ENCODE results near the gene ZNF423.

ZNF423 gene

DNA sequence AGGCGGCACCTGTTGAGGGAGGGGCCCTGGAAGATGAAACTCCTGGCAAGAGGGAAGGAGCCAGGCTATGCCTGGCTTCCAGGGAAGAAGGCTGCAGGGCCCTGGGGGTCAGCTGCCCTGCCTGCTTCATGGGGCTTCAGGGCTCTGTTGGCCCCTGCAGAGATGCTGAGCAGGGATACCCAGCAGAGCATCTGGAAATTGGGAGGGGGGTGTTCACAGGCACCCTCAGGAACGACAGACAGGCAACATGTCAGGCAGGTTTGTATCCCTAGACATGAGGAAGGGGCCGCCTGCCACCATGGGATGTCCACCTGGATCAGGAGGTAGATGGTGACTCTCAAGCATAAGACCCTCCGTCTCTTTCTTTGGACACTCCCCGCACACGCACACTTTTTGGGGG is 13.8 kb upstream of the ZNF423 start:
- no peak for DNase-seq (ENCODE audit: low spot score)

DNA sequence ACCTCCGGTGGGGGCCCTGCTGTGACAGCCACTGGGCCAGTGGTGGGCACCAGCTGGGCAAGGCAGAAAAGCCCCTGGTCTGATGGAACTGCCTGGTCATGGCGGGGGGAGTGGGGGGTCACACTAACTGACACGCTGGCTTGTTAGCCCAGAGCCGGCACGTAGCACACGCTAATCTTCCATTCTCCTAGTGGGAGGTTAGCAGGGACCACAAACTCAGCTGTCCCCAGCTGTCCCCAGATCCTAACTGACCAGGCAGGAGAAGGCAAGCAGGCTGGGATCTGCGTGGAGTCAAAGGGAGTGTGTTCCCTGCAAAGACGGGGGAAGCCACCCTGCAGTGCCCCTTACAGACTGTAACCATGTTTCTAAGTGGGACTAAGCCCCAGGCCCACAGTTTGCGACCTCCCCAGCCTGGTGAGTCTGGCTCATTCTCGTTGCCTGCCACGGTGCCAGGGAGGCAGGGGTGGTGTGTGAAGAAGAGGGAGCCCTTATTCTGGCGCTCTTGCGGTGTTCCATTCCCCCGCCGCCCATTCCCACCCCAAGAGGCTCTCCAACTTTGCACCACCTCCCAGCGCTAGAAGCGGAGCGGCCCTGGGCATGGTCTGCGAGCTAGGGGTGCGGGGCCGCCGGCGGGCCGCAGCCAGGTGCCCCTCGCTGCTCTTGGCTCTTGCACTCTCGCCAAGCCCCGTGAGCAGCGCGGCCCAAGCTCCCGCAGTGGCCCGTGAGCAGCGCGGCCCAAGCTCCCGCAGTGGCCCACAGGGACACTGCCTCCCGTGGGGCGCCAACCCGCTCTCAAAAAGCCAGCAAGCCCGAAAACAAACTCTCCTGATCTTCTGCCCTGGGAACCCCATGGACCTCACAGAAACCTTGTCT is 12.1 kb upstream of the ZNF423 start:
- DNase-seq (ENCODE audit: low spot score): no peak

DNA sequence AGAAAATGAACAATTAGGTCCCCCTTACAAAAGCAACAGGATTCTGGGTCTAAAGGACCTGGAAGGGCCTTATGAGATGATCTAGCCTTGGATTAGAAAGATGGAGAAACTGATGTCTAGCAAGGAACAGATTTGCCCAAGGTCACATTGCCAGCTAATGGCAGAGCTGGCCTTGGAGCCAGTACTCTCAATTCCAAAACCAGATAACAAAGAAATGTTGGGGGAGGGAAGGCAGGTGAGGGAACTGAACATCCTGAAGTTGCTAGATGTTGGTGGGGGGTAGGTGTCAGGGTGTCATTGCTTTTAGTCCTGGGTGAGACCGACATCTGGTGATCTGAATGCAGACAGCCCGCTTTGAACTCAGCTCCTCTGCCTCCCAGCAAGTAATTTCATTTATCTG is 11.3 kb upstream of the ZNF423 start:
- DNase-seq (ENCODE audit: low spot score): no peak

DNA sequence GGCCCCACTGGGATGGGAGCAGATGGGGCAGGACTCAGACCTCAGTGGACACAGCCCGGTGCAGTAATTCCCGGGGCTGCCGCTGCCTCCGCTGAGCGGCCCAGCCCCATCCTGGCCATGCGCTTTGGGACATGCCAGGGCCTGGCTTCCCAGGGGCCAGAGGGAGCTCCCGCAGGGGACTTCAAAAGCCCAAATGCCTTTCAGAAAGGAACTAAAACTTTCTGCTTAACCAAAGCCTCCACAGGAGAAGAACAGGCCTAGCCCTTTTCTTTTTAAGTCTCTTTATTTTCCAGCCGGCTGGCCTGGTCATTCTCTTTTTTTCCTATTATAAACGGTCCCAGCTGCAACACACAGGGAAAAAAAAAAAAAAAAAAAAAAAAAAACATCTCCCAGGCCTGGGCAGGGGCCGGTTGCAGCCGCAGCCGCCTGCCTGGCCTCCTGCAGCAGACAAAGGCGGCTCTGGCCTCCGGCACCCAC is 10.7 kb upstream of the ZNF423 start:
- no peak for DNase-seq (ENCODE audit: low spot score)

DNA sequence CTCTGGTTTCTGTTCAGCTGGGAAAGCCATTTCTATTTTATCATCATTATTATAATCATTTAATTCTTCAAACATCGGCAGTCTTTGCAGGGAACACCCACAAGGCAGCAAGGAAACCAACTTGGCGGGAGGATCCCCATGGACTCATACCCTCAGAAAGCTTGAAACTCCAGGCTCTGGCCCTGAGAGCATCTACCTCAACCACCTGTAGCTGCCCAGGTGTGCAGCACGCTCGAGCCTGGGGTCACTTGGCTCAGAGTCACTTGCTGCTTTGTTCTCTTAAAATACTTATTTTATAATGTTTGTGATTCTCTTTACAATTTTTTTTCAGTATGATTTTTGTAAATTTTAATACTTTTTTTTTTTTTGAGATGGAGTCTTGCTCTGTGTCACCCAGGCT is 6.8 kb upstream of the ZNF423 start:
- no peak for DNase-seq (ENCODE audit: low spot score)

DNA sequence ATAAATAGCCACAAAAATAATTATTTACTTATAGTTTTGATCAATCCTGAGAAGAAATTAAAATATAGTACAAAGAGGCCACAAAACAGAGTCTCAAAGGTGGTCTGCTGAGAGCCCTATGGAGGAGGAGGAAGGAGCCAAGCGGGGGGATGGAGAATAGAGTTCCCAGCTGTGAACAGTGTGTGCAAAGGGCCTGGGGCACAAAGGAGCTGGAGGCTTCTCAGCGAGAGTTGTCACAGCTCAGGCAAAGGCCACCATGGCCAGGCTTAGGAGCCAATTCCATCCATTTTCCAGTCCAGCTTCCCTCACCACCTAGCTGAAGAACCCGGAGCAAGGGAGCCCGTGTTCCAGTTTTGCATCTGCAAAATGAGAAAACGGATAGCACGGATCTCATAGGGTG is 5.4 kb upstream of the ZNF423 start:
- DNase-seq (ENCODE audit: low spot score): no peak

DNA sequence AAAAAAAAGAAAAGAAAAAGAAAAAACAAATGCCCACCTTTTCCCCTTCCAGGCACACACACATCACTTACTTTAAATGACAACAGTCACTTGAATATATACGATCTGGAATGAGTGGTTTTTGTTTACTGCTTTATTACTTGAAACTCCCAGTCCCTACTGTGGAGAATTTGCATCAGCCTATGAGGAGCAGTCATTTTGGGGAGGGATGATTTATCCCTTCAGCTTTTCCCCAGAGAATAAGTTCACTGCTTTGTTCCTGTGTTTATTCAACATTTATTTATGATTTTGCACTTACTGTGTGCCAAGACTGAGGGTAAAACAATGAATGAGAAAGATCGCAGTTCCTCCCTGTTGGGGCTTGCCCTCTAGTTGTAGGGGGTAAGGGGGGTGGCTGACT is 4.7 kb upstream of the ZNF423 start:
- DNase-seq (ENCODE audit: low spot score): no peak

DNA sequence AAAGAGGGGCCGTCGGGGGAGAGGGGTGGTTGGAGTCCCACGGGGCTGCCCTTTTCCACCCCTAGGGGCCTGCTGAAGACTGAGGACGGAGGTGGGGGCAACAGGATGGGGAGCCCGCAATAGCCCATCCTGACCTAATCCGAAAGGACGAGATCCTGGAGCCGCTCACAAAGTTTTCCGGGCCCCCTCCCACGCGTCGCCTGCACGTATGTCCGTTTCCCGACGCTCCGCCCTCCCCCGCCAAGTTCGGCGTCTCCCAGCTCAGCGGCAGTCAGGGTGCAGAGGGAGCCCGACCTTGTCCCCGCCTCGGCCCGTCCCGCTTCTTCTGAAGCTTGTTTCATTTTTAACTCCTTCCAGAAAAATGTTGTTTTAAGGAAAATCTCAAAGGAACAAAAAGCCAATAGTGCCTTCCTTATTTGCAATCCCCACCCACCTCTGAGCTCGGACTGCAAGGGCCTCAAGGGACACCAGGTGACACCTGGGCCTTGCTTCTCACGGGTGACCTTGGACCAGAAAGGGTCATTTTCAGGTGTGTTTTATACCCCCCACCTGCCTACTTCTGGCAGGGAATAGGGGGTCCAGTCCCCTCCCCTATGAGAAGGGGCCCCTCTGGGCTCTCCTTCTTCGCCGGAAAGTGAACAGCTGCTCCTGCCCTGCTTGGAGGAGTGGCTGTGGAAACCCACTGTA is 3.4 kb upstream of the ZNF423 start:
- DNase-seq (ENCODE audit: low spot score): no peak

DNA sequence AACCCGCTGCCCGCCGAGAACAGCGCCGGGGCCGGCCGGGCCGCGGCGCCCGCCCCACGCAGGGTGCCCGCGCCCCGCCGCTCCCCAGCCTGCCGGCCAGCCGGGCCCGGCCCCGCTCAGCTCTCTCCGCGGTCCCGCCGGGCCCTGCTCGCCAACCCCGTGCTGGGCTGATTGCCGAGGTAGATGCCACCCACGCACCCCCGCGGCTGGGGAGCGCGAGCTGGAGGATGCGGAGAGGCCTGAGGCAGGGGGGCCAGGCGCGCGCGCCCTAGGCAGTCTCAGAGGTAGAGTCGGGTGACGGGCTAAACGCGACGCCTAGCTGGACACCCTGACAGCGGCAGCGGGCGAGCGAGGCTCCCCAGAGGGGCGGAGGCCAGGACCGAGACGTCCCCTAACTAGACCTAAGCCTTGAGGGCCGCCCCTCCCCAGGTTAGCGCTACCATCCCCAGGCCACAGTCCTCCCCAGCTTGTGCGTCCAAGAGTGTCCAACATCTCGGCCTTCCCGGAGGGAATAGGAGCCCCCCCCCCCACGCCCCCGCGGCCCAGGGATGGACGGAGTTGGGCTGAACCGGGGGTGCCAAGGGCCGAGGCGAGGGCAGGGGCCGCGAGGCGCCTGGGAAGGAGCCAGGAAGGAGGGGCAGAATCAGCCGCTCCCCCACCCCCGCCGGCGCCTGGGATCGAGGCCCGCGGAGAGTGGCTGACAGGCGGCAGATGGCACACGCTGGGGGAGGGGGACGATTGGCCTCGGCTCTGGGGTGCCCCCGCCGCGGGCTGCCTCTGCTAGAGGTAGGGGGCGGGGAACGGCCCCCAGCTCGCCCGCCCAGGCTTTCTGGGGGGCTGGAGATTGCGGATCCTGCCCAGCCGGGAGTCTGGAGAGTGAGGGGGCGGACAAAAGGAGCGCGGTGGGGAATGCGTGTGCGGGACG is 2.5 kb upstream of the ZNF423 start:
- DNase-seq (ENCODE audit: low spot score): no peak

DNA sequence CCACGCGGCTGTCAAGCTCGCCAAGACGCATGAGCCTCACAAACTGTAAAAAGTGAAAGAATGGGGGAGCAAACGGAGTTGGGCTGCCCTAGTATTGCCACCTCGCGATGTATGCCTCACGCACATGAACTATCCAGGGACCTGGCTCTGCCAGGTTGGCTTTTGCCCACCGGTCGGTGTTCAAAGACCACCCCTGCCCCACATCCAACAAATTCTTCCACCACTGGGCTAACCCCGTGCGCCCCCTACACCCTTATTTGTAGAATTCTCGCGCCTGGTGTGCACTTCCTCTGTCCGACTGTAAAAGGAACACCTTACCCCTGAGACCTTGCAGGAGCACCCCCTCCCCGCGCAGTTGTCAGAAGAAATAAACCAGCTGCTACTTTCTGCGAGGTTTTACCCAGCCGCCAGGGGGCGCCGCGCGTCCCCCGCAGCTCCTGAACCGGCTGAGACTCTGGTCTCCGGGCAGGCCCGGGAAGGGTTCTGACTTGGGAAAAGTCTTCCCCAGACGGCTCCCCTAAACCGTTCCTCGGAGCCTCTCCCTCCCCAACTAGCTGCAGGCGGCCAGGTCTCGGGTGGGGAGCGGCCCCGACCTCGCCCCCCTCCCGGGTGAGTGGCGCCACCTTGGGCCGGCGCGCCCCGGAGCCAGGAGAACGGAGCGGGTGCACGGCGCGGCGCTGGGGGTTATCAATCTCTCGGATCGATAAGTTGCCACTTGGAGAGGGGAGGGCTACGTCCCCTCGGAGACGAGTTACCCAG is 1.7 kb upstream of the ZNF423 start:
- DNase-seq (ENCODE audit: low spot score): peak; percentile 55

DNA sequence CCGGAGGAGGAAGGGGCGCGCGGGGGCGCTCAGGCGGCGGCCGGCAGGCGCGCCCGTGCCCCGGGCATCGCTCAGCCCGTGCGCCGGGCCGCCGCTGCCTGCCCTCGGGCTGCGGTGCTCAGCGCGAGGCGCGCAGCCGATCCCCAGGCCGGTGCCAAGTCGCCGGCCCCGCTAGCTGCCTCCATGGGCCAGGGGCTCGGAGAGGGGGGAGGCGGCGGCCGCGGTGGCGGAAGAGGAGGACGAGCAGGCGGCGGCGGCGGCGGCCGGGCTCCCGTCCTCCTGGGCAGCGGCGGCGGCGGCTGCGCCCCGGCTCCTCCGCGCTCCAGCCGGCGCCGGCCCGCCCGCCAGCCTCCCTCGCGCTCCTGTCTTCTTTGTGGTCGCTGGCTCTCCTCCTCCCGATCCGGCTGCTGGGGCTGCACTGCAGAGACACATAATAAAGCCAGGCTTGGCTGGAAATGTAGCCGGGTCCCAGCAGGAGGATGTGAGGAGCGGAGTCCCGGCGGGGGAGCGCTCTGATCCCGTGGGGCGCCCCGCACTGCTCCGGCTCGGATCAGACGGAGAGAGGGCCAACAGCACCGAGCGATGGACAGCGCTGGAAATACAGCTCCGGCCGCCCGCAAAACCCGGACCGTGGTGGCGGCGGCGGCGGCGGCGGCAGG is 889 bp upstream of the ZNF423 start:
- DNase-seq (ENCODE audit: low spot score): no peak

DNA sequence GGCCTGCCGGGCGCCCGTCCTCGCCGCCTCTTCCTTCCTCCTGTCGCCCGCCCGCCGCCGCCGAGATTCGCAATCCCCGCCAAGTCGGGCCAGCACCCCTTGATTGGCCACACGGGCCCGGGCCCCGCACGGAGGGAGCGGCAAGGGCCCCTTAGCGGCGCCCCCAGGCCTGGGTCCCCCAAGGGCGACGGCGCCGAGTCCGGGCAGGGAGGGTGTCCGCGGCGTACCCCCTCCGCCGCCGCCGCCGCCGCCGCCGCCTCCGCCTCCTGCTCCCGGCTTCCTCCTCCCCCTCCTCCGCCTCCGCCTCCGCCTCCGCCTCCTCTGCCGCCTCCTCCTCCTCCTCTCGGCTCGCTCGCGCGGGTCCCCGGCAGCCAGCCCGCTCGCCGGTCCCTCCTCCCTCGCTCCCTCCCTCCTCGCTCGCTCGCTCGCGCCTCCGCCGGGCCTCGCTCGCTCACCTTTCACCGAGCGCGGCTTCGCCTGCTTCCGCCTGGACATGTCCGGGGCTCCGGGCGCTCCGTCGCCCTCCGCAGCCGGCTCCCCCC is 561 bp downstream of the ZNF423 start:
- DNase-seq (ENCODE audit: low spot score): peak; percentile 63

DNA sequence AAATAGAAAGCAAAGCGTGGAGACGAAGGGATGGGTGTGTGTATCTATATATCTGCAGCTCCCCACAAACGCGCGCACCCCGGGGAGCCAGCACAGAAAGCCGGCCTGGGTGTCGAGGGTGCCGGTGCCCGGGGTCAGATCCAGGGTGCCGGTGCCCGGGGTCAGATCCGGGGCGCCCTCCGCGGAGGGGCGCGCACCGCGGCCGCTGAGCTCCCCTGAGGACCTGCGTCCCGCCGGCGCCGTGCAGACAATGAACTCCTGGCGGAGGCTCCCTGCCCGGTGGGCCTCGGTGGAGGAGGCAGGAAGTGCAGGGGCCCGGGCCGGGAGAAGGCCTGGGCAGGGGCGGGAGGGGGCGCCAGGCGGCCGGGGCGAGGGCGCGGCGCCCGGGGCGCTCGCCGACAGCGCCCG is 1.1 kb downstream of the ZNF423 start:
- DNase-seq (ENCODE audit: low spot score): no peak

DNA sequence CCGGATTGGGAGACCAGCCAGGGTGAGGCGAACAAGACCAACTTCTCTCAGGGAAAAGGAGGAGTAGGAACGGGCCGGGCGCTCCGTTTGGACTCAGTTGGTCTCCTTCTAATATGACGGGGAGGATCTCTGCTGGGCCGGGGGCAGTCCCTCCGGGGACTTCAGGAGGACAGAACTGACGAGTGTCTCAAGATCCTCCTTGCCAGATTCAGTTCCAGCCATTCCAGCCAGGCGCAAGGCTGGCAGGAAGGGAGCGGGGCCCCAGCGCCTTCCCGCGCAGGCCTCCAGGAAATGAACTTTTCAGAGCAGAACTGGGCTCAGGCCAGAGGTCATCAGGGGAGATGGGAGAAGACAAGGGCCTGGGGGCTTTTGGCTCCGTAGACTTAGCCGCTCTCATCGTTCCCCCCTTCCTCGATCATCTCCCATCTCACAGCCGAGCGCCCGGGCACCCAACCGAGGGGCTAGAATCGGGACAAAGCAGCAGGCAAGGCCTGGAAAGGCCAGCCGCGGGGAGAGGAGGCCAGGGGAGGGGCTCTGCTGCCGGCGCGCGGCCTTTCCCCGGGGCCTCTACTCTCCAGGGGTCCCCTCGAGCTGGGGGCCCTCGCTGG is 1.6 kb downstream of the ZNF423 start:
- no peak for DNase-seq (ENCODE audit: low spot score)

DNA sequence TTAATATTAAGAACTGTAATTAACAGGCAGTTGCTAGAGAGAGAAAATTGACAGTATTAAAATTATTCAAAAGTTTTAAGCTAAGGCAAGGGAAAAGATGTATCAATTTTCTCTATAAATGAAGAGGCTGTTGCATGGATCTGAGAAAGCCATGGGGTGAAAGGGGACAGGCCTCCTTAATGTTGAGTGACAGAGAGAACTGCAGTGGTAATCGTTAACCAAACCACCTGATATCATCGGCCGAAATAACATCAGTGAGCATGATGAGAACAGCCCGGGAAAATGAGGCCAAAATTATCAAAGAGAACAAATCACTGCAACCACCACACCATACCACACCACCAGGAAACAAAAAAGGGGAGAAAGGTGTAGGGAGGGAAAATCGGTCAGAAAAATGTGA is 3.6 kb downstream of the ZNF423 start:
- DNase-seq (ENCODE audit: low spot score): no peak

DNA sequence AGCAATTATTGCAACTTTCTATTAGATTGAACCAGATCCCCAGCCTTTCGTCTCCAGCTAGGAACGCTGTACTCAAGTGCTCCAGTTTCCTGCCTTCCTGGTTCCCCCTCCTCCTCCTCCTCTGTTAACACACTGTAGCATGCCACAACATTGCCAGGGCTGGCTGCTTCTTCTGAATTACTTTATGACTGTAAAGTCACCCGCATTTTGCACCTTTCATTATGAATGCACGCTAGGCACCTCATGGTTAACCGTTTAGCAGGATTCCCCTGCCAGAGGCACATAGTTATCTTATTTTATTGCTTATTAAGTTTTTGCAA is 4.5 kb downstream of the ZNF423 start:
- DNase-seq (ENCODE audit: low spot score): no peak

DNA sequence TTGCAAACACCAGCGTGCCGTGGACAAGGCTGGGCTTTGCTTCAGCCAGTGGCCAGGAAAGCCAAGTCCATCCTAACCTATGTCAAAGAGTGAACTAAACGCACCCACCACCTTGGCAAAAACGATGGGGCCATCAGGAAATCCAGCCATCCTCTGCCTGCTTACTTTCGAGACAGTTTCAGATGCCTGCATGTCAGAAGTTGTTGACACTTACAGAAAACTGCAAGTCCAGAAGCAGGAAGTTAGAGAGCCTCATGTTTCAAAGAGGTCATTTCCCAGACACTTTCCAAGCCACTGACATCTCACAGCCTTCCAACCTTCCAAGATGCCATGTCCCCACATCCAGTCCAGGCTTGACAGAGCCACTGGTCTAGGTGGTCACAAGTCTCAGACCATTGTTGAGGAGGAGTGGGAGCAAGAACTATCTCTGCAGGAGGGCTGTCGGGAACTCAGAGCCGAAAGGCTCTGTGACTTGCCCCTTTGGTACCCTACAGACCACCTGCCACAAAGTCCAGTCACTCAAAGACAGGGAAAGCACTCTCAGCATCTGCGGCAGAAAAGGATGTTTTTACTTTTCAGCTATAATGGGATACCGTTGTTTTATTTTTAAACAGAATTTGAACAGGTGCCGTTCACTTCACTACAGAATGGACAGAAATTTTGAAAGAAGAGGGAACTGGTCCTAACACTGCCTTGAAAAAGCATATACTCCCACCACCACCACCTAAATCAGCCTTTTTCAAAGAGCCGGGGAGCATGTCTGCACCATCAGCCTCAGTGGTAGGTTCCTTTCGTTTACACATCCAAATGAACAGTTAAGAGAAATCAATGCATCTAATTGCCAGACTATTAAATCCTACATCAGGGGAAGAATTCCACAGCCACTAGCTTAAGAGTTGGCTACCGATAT is 5.1 kb downstream of the ZNF423 start:
- DNase-seq (ENCODE audit: low spot score): no peak

DNA sequence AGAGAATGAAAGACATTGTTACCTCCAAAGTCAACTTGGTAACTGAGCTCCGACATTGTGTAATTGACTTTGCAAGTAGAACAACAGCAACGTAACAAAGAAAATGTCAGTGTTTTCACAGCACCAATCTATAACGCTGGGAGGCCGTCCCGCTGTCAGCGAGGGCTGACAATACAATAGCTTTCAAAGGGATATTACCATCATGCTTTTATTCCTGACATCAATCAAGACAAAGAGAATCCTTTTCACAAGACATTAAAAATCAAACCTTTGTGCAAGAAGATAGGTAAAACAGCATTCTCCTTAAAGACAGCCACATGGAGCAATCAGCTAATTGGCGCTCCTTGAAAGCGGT is 6.2 kb downstream of the ZNF423 start:
- DNase-seq (ENCODE audit: low spot score): no peak

DNA sequence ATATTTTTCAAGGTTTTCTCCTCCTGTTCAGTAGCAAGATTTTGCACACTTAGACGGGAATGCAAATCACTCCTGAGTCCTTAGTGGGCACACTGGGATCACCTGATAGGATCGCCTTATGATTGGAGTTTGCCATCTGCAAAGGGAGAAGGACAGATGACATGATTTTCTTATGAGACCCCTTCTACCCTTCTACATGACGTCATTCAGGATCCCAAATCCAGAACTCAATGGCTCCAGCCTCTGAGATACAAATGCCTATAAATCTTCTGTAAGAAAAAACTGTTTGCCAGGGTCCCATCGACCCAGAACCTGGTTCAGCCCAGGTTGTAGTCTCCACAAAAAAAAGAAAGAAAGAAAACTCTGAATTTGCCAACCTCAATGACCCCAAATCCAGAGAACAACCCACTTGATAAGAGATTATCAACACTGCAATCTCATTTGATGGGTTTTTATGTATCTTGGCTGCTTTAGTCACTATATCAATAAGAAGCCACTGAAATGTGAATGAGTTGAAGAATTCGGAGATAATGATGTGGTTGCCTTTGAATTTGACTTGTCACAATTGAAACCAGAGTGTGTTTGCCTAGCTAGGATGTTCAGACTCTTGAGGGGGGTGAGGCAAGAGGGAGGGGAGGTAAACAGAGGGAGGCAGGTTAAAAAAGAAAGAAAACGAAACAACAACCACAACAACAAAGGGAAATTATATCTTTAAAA is 6.7 kb downstream of the ZNF423 start:
- DNase-seq (ENCODE audit: low spot score): no peak
